GM23338 (cell line): ENCODE measurements around the gene GTF3C1. TPM values are rescaled to one million over a fixed set of nuclear protein-coding genes. Genes with fewer than 3 reads are reported as not detected.

Source experiments
- ATAC-seq: fragments of 200-7000 bp; cut with Tn5 transposase; 3 replicates; pipeline ENCODE4 v1.9.1; 2020
- DNase-seq: peaks from one replicate; pipeline ENCODE4 v3.0.0-alpha.2; 2015; ENCODE audit warnings: low spot score
- H2AFZ ChIP-seq: fragments of 200-600 bp; sonication (generic); 2 replicates; pipeline ENCODE4 v1.8.0; 2016; ENCODE audit warnings: antibody characterized with exemption, mild to moderate bottlenecking, moderate library complexity
- H3F3A ChIP-seq: fragments of 200-600 bp; sonication (generic); replicated peaks from 2 replicates; pipeline ENCODE4 v1.8.0; 2017; ENCODE audit warnings: antibody characterized with exemption, mixed run types, low read depth
- H3K27ac ChIP-seq: fragments of 200-600 bp; sonication (generic); 2 replicates; pipeline ENCODE4 v1.6.1; 2016; ENCODE audit warnings: low read depth
- H3K27me3 ChIP-seq: fragments of 200-600 bp; sonication (generic); 2 replicates; pipeline ENCODE4 v1.8.0; 2016; ENCODE audit warnings: mild to moderate bottlenecking, mixed run types, moderate library complexity; ENCODE audit not compliant: insufficient read depth
- H3K36me3 ChIP-seq: fragments of 200-600 bp; sonication (generic); 2 replicates; pipeline ENCODE4 v1.8.0; 2016; ENCODE audit warnings: mild to moderate bottlenecking; ENCODE audit not compliant: insufficient read depth
- H3K4me1 ChIP-seq: fragments of 200-600 bp; sonication (generic); 2 replicates; pipeline ENCODE4 v1.8.0; 2016; ENCODE audit warnings: mild to moderate bottlenecking, moderate library complexity; ENCODE audit not compliant: insufficient read depth
- H3K4me2 ChIP-seq: fragments of 200-600 bp; sonication (generic); 2 replicates; pipeline ENCODE4 v1.7.1; 2017; ENCODE audit warnings: mixed run types
- H3K4me3 ChIP-seq: fragments of 200-600 bp; sonication (generic); 2 replicates; pipeline ENCODE4 v1.6.1; 2016; ENCODE audit warnings: mixed run types
- H3K79me2 ChIP-seq: fragments of 200-600 bp; sonication (generic); replicated peaks from 2 replicates; pipeline ENCODE4 v1.8.0; 2017; ENCODE audit warnings: mild to moderate bottlenecking; ENCODE audit not compliant: insufficient read depth
- H3K9me2 ChIP-seq: fragments of 200-600 bp; sonication (generic); 2 replicates; pipeline ENCODE4 v1.8.0; 2017; ENCODE audit not compliant: insufficient read depth
- H4K20me1 ChIP-seq: fragments of 200-600 bp; sonication (generic); replicated peaks from 2 replicates; pipeline ENCODE4 v1.8.0; 2017; ENCODE audit warnings: mild to moderate bottlenecking; ENCODE audit not compliant: insufficient read depth
- H3K27ac Mint-ChIP-seq: 2 replicates; pipeline ENCODE4 v1.8.0; 2020; ENCODE audit warnings: inconsistent platforms, mild to moderate bottlenecking, moderate library complexity, mixed read lengths
- H3K27me3 Mint-ChIP-seq: 3 replicates; pipeline ENCODE4 v1.8.0; 2022; ENCODE audit warnings: low read depth, mild to moderate bottlenecking, moderate library complexity, mixed read lengths, inconsistent platforms; ENCODE audit not compliant: insufficient read depth, poor library complexity
- H3K36me3 Mint-ChIP-seq: 3 replicates; pipeline ENCODE4 v1.8.0; 2021; ENCODE audit warnings: low read depth, mild to moderate bottlenecking, inconsistent platforms, moderate library complexity, mixed read lengths
- H3K4me1 Mint-ChIP-seq: 3 replicates; pipeline ENCODE4 v1.8.0; 2020; ENCODE audit warnings: mild to moderate bottlenecking, inconsistent platforms, mixed read lengths
- H3K4me3 Mint-ChIP-seq: 3 replicates; pipeline ENCODE4 v1.8.0; 2021; ENCODE audit warnings: moderate library complexity, mild to moderate bottlenecking, inconsistent platforms, mixed read lengths
- H3K9me3 Mint-ChIP-seq: 3 replicates; pipeline ENCODE4 v1.8.0; 2020; ENCODE audit warnings: moderate library complexity, mild to moderate bottlenecking, inconsistent platforms, mixed read lengths
- CREB1 ChIP-seq: fragments of 250-450 bp; sonication (Bioruptor Pico); IDR thresholded peaks from 2 replicates; pipeline ENCODE4 v1.5.0; 2020; ENCODE audit warnings: low read depth, mild to moderate bottlenecking, moderate library complexity
- CTCF ChIP-seq, 2 experiments: fragments of 200-600 bp in 1 of 2; sonication (generic) in 1 of 2; conservative IDR thresholded peaks; 2 replicates each; pipeline versions ENCODE4 v1.5.1 to v1.6.1; 2016 to 2017; ENCODE audit warnings: antibody characterized with exemption in 2 of 2, low read depth in 2 of 2, mild to moderate bottlenecking in 2 of 2, moderate library complexity in 1 of 2
- ETS1 ChIP-seq: IDR thresholded peaks from 2 replicates; pipeline ENCODE4 v1.6.1; 2016; ENCODE audit warnings: antibody characterized with exemption
- EZH2phosphoT487 ChIP-seq: fragments of 200-600 bp; sonication (generic); IDR thresholded peaks from one replicate; pipeline ENCODE4 v1.8.1; 2018; ENCODE audit warnings: antibody characterized with exemption; ENCODE audit not compliant: unreplicated experiment
- JUNB ChIP-seq: IDR thresholded peaks from one replicate; pipeline ENCODE4 v1.6.1; 2016; ENCODE audit warnings: antibody characterized with exemption; ENCODE audit not compliant: unreplicated experiment
- NANOG ChIP-seq: IDR thresholded peaks from 2 replicates; pipeline ENCODE4 v1.6.1; 2016; ENCODE audit warnings: antibody characterized with exemption, borderline replicate concordance
- POLR2AphosphoS5 ChIP-seq: IDR thresholded peaks from 2 replicates; pipeline ENCODE4 v1.6.1; 2016; ENCODE audit warnings: antibody characterized with exemption, low read depth
- REST ChIP-seq: IDR thresholded peaks from one replicate; pipeline ENCODE4 v1.6.1; 2018; ENCODE audit warnings: antibody characterized with exemption; ENCODE audit not compliant: unreplicated experiment
- STAT1 ChIP-seq: IDR thresholded peaks from one replicate; pipeline ENCODE4 v1.6.1; 2016; ENCODE audit warnings: antibody characterized with exemption; ENCODE audit not compliant: unreplicated experiment
- ZNF462 ChIP-seq: fragments of 250-450 bp; sonication (Bioruptor Pico); IDR thresholded peaks from 2 replicates; pipeline ENCODE4 v1.5.0; 2020; ENCODE audit warnings: mild to moderate bottlenecking, moderate library complexity
- polyA plus RNA-seq: library from polyadenylated mRNA; unstranded; fragments of >200 nt; fragmentation: Nextera tagmentation; extraction: Ambion mirVana; gene quantifications from 2 replicates; pipeline ENCODE4 v1.2.1, GENCODE V29; 2016
- total RNA-seq: library from RNA; depleted of rRNA; stranded (reverse); fragments of >200 nt; shearing (Covaris generic); gene quantifications from 2 replicates; pipeline ENCODE4 v1.2.3, GENCODE V29; 2014

GTF3C1 gene
- total and polyA plus RNA-seq, 2 experiments from 2014 or later, result 78.5 to 138 TPM

GRCh38 chr16:27549746-27550581 is at the start of gene GTF3C1, which contains the start of gene KATNIP (continued):
- TF ChIP-seq REST (no peak), ETS1 (0 out of 2 replicates have a peak, but pooled peaks have one; percentile 3), NANOG (no peak)

- no peaks in the 10 kb centered on the region for H3F3A ChIP-seq
- peaks cover 37% of the 10 kb centered on the region for H3K4me1 Mint-ChIP-seq
- peaks cover 11% of the 10 kb centered on the region for H3K27me3 Mint-ChIP-seq
- no peaks in the 10 kb centered on the region for H3K9me3 Mint-ChIP-seq
- H3K36me3 Mint-ChIP-seq, result no peaks in the 10 kb centered on the region; the same call in 2 of the 3 replicates
- no peak overlapping the region for H3K4me3 ChIP-seq
- DNase-seq (no peak), ATAC-seq (no peak)
- no peaks in the 10 kb centered on the region for H3K36me3 ChIP-seq
- H3K27ac ChIP-seq, result no peak overlapping the region
- no peaks in the 10 kb centered on the region for H3K27me3 ChIP-seq
- H3K4me3 Mint-ChIP-seq, result no peak overlapping the region
- H2AFZ ChIP-seq, result no peak overlapping the region
- peaks cover 25% of the 10 kb centered on the region for H3K4me1 ChIP-seq
- no peaks in the 10 kb centered on the region for H3K9me2 ChIP-seq
- no peak overlapping the region for H3K4me2 ChIP-seq
- peak overlapping the region; percentile 76; the same call in 1 of the 2 replicates for H3K27ac Mint-ChIP-seq
- H4K20me1 ChIP-seq, result 0 out of 2 replicates have a peak, but pooled peaks cover 4% of the 10 kb centered on the region
- H3K79me2 ChIP-seq, result no peaks in the 10 kb centered on the region
- no peak for TF ChIP-seq CTCF (conservative IDR thresholded peaks at IDR 0.05; ENCODE audit: low read depth in 2 of 2)
- TF ChIP-seq NANOG, result no peak
- no peak for TF ChIP-seq CREB1 (CRISPR knock-in tag)
- no peak for TF ChIP-seq JUNB
- TF ChIP-seq POLR2AphosphoS5, result no peak
- TF ChIP-seq ZNF462, result no peak
- TF ChIP-seq EZH2phosphoT487, result no peak
- TF ChIP-seq STAT1, result no peak
Measured at GRCh38 chr16:27598931-27599565, 49.3 kb upstream of the GTF3C1 start.
